Neural cell (in vitro differentiated cells): ENCODE measurements around the gene INS. TPM values are rescaled to one million over a fixed set of nuclear protein-coding genes. Genes with fewer than 3 reads are reported as not detected.

Experiments
- H2AFZ ChIP-seq: fragments of 200-600, 300-800 bp; sonication (generic), shearing (Covaris generic); 2 replicates; pipeline ENCODE4 v1.6.0; 2014; ENCODE audit warnings: low read depth, mild to moderate bottlenecking, antibody characterized with exemption, low read length, moderate library complexity
- H3F3A ChIP-seq: fragments of 200-600 bp; shearing (Covaris generic); 2 replicates; pipeline ENCODE4 v1.6.1; 2016; ENCODE audit warnings: mild to moderate bottlenecking, moderate library complexity, mixed read lengths, antibody characterized with exemption, low read length; ENCODE audit not compliant: insufficient read depth, poor library complexity, severe bottlenecking
- H3K27ac ChIP-seq: fragments of 200-600, 300-800 bp; sonication (generic), shearing (Covaris generic); 2 replicates; pipeline ENCODE4 v1.5.1; 2014; ENCODE audit warnings: mild to moderate bottlenecking, low read length, moderate library complexity
- H3K27me3 ChIP-seq: fragments of 300-800, 200-600 bp; sonication (generic), shearing (Covaris generic); 2 replicates; pipeline ENCODE4 v1.6.0; 2014; ENCODE audit warnings: mild to moderate bottlenecking, low read depth, low read length, moderate library complexity; ENCODE audit not compliant: insufficient read depth
- H3K36me3 ChIP-seq: fragments of 300-800, 200-600 bp; sonication (generic), shearing (Covaris generic); 2 replicates; pipeline ENCODE4 v1.5.1; 2014; ENCODE audit warnings: mild to moderate bottlenecking, antibody characterized with exemption, low read length, moderate library complexity; ENCODE audit not compliant: insufficient read depth
- H3K4me2 ChIP-seq: fragments of 300-800, 200-600 bp; sonication (generic), shearing (Covaris generic); 2 replicates; pipeline ENCODE4 v1.6.0; 2014; ENCODE audit warnings: mild to moderate bottlenecking, low read length
- H3K4me3 ChIP-seq: fragments of 300-800, 200-600 bp; sonication (generic), shearing (Covaris generic); 2 replicates; pipeline ENCODE4 v1.5.1; 2014; ENCODE audit warnings: mild to moderate bottlenecking, low read length, moderate library complexity
- H3K79me2 ChIP-seq: fragments of 200-600 bp; shearing (Covaris generic); replicated peaks from 2 replicates; pipeline ENCODE4 v1.6.0; 2014; ENCODE audit warnings: mild to moderate bottlenecking, low read length, moderate library complexity; ENCODE audit not compliant: insufficient read depth
- H3K9ac ChIP-seq: fragments of 300-800, 200-600 bp; sonication (generic), shearing (Covaris generic); 2 replicates; pipeline ENCODE4 v1.6.1; 2016; ENCODE audit warnings: mild to moderate bottlenecking, low read length, mixed read lengths
- H3K9me2 ChIP-seq: fragments of 200-600 bp; shearing (Covaris generic); 2 replicates; pipeline ENCODE4 v1.6.1; 2016; ENCODE audit warnings: mild to moderate bottlenecking, low read length, mixed read lengths; ENCODE audit not compliant: insufficient read depth
- H3K9me3 ChIP-seq: fragments of 200-600, 300-800 bp; sonication (generic), shearing (Covaris generic); 2 replicates; pipeline ENCODE4 v1.6.1; 2016; ENCODE audit warnings: mild to moderate bottlenecking, mixed run types, low read length, moderate library complexity, mixed read lengths
- H4K20me1 ChIP-seq: fragments of 200-600 bp; shearing (Covaris generic); 2 replicates; pipeline ENCODE4 v1.6.1; 2016; ENCODE audit warnings: mild to moderate bottlenecking, mixed run types; ENCODE audit not compliant: insufficient read depth
- CTCF ChIP-seq: fragments of 450-650 bp; IDR thresholded peaks from 2 replicates; pipeline ENCODE4 v1.5.1; 2014; ENCODE audit warnings: antibody characterized with exemption, mild to moderate bottlenecking, moderate library complexity; ENCODE audit not compliant: poor library complexity, severe bottlenecking
- EP300 ChIP-seq: fragments of 450-650 bp; conservative IDR thresholded peaks from 2 replicates; pipeline ENCODE4 v1.6.1; 2014; ENCODE audit warnings: antibody characterized with exemption, mild to moderate bottlenecking, moderate library complexity; ENCODE audit not compliant: poor library complexity, severe bottlenecking
- EZH2 ChIP-seq: fragments of 200-600, 300-800 bp; shearing (Covaris generic), sonication (generic); IDR thresholded peaks from 2 replicates; pipeline ENCODE4 v1.6.1; 2014; ENCODE audit warnings: antibody characterized with exemption, low read length, borderline replicate concordance, mild to moderate bottlenecking; ENCODE audit not compliant: insufficient read depth, poor library complexity, severe bottlenecking
- MXI1 ChIP-seq: fragments of 450-650 bp; conservative IDR thresholded peaks from 2 replicates; pipeline ENCODE4 v1.6.1; 2014; ENCODE audit warnings: antibody characterized with exemption, mild to moderate bottlenecking; ENCODE audit not compliant: poor library complexity, severe bottlenecking
- POLR2AphosphoS5 ChIP-seq: IDR thresholded peaks from 2 replicates; pipeline ENCODE4 v1.6.1; 2012
- RAD21 ChIP-seq: fragments of 450-650 bp; conservative IDR thresholded peaks from 2 replicates; pipeline ENCODE4 v1.6.1; 2014; ENCODE audit warnings: antibody characterized with exemption, mild to moderate bottlenecking, moderate library complexity
- REST ChIP-seq: IDR thresholded peaks from 2 replicates; pipeline ENCODE4 v1.6.1; 2012; ENCODE audit warnings: borderline replicate concordance
- SMC3 ChIP-seq: fragments of 450-650 bp; conservative IDR thresholded peaks from 2 replicates; pipeline ENCODE4 v1.6.1; 2014; ENCODE audit warnings: antibody characterized with exemption, mild to moderate bottlenecking, moderate library complexity; ENCODE audit not compliant: poor library complexity
- TAF1 ChIP-seq: IDR thresholded peaks from 2 replicates; pipeline ENCODE4 v1.6.1; 2012; ENCODE audit warnings: low read depth
- polyA plus RNA-seq: library from polyadenylated mRNA; depleted of rRNA; stranded (reverse); fragments of >200 nt; gene quantifications from 2 replicates; pipeline ENCODE4 v1.2.3, GENCODE V29; 2014

Gene INS
- polyA plus RNA-seq, 1 donor from 2014 or later, result not detected

GRCh38 chr11:2186669-2187279, 25.8 kb upstream of the INS start:
- no peak for TF ChIP-seq EP300
- TF ChIP-seq CTCF, result peak; percentile 56
- TF ChIP-seq TAF1, result no peak
- TF ChIP-seq SMC3, result peak; percentile 38
- TF ChIP-seq REST, result no peak
- peak; percentile 44 for TF ChIP-seq RAD21
- TF ChIP-seq EZH2, result no peak
- Histone ChIP-seq H3K9me2 (no peaks in the 10 kb centered on the region), H3K4me3 (no peak overlapping the region), H3K9me3 (no peaks in the 10 kb centered on the region), H3K79me2 (no peaks in the 10 kb centered on the region), H3K4me2 (no peak overlapping the region), H3F3A (no peaks in the 10 kb centered on the region), H3K9ac (no peak overlapping the region), H3K36me3 (no peaks in the 10 kb centered on the region), H3K27me3 (no peaks in the 10 kb centered on the region), H3K27ac (no peak overlapping the region), H2AFZ (no peak overlapping the region), H4K20me1 (no peaks in the 10 kb centered on the region)

- Histone ChIP-seq H2AFZ (no peak overlapping the region), H3K9me3 (no peaks in the 10 kb centered on the region), H3K9me2 (no peaks in the 10 kb centered on the region), H3K4me3 (no peak overlapping the region), H3K36me3 (no peaks in the 10 kb centered on the region), H3K4me2 (no peak overlapping the region), H3K9ac (no peak overlapping the region), H3F3A (no peaks in the 10 kb centered on the region), H3K27ac (no peak overlapping the region), H3K27me3 (no peaks in the 10 kb centered on the region), H4K20me1 (no peaks in the 10 kb centered on the region), H3K79me2 (no peaks in the 10 kb centered on the region)
- TF ChIP-seq CTCF (no peak), TAF1 (no peak), POLR2AphosphoS5 (no peak), EP300 (no peak), REST (no peak), SMC3 (no peak), RAD21 (no peak), MXI1 (no peak), EZH2 (no peak)
Measured at GRCh38 chr11:2185324-2186085, 24.5 kb upstream of the INS start.
